ENCODE results near the gene SOX8.

The SOX8 gene

GRCh38 chr16:1026784-1027500 lies 45.4 kb downstream of the SOX8 start:
- TF ChIP-seq EZH2phosphoT487 (IDR thresholded peaks at IDR 0.05; ENCODE audit: low read length): no peak
- TF ChIP-seq CTCF (IDR thresholded peaks at IDR 0.05; ENCODE audit: low read length): no peak
- DNase-seq: no peak
- Histone ChIP-seq H3K9ac (ENCODE audit: low read length) (no peak overlapping the region), H2AFZ (ENCODE audit: low read length) (no peak overlapping the region), H3K27me3 (replicated peaks; ENCODE audit: insufficient read depth, low read length) (peaks cover 94% of the 10 kb centered on the region), H4K20me1 (ENCODE audit: insufficient read depth, low read length) (no peaks in the 10 kb centered on the region), H3K4me2 (ENCODE audit: low read depth, low read length) (no peak overlapping the region), H3K9me3 (replicated peaks; ENCODE audit: insufficient read depth, low read length) (no peaks in the 10 kb centered on the region), H3K79me2 (ENCODE audit: low read length) (no peaks in the 10 kb centered on the region), H3K36me3 (replicated peaks; ENCODE audit: insufficient read depth, low read length) (no peaks in the 10 kb centered on the region), H3K9me2 (replicated peaks; ENCODE audit: insufficient read depth, low read length) (no peaks in the 10 kb centered on the region), H3K4me1 (ENCODE audit: low read length) (no peaks in the 10 kb centered on the region), H3F3A (ENCODE audit: insufficient read depth, low read length) (no peaks in the 10 kb centered on the region), H3K27ac (ENCODE audit: low read length) (no peak overlapping the region), H3K4me3 (ENCODE audit: low read length) (no peak overlapping the region)

- peaks cover 92% of the 10 kb centered on the region for H3K27me3 ChIP-seq (replicated peaks; ENCODE audit: insufficient read depth, low read length)
- H3K4me2 ChIP-seq (ENCODE audit: low read depth, low read length): no peak overlapping the region
- no peaks in the 10 kb centered on the region for H4K20me1 ChIP-seq (ENCODE audit: insufficient read depth, low read length)
- no peaks in the 10 kb centered on the region for H3K36me3 ChIP-seq (replicated peaks; ENCODE audit: insufficient read depth, low read length)
- H3K9ac ChIP-seq (ENCODE audit: low read length): no peak overlapping the region
- DNase-seq: no peak
- H3K79me2 ChIP-seq (ENCODE audit: low read length): no peaks in the 10 kb centered on the region
- H2AFZ ChIP-seq (ENCODE audit: low read length): no peak overlapping the region
- H3K27ac ChIP-seq (ENCODE audit: low read length): no peak overlapping the region
- no peaks in the 10 kb centered on the region for H3F3A ChIP-seq (ENCODE audit: insufficient read depth, low read length)
- no peak for TF ChIP-seq CTCF (IDR thresholded peaks at IDR 0.05; ENCODE audit: low read length)
- TF ChIP-seq EZH2phosphoT487 (IDR thresholded peaks at IDR 0.05; ENCODE audit: low read length): no peak
- no peak for TF ChIP-seq EZH2 (optimal IDR thresholded peaks at IDR 0.05; ENCODE audit: low read depth, low read length)
- no peaks in the 10 kb centered on the region for H3K9me3 ChIP-seq (replicated peaks; ENCODE audit: insufficient read depth, low read length)
- no peaks in the 10 kb centered on the region for H3K4me1 ChIP-seq (ENCODE audit: low read length)
- H3K9me2 ChIP-seq (replicated peaks; ENCODE audit: insufficient read depth, low read length): no peaks in the 10 kb centered on the region
- no peak overlapping the region for H3K4me3 ChIP-seq (ENCODE audit: low read length)
Measured at GRCh38 chr16:1027501-1027815, 45.9 kb downstream of the SOX8 start.

- H3K79me2 ChIP-seq (ENCODE audit: low read length): no peaks in the 10 kb centered on the region
- no peaks in the 10 kb centered on the region for H3F3A ChIP-seq (ENCODE audit: insufficient read depth, low read length)
- H3K4me2 ChIP-seq (ENCODE audit: low read depth, low read length): no peak overlapping the region
- no peaks in the 10 kb centered on the region for H3K36me3 ChIP-seq (replicated peaks; ENCODE audit: insufficient read depth, low read length)
- H3K4me3 ChIP-seq (ENCODE audit: low read length): no peak overlapping the region
- H2AFZ ChIP-seq (ENCODE audit: low read length): no peak overlapping the region
- H4K20me1 ChIP-seq (ENCODE audit: insufficient read depth, low read length): no peaks in the 10 kb centered on the region
- H3K9me2 ChIP-seq (replicated peaks; ENCODE audit: insufficient read depth, low read length): no peaks in the 10 kb centered on the region
- no peaks in the 10 kb centered on the region for H3K4me1 ChIP-seq (ENCODE audit: low read length)
- DNase-seq: no peak
- peaks cover 88% of the 10 kb centered on the region for H3K27me3 ChIP-seq (replicated peaks; ENCODE audit: insufficient read depth, low read length)
- no peak overlapping the region for H3K27ac ChIP-seq (ENCODE audit: low read length)
- H3K9ac ChIP-seq (ENCODE audit: low read length): no peak overlapping the region
- no peak for TF ChIP-seq CTCF (IDR thresholded peaks at IDR 0.05; ENCODE audit: low read length)
- no peak for TF ChIP-seq EZH2 (optimal IDR thresholded peaks at IDR 0.05; ENCODE audit: low read depth, low read length)
- TF ChIP-seq EZH2phosphoT487 (IDR thresholded peaks at IDR 0.05; ENCODE audit: low read length): no peak
- no peaks in the 10 kb centered on the region for H3K9me3 ChIP-seq (replicated peaks; ENCODE audit: insufficient read depth, low read length)
Measured at GRCh38 chr16:1028056-1028455, 46.5 kb downstream of the SOX8 start.
